HG03575 (cell line): ENCODE data around the gene DUSP16.

ENCODE experiments used
- ATAC-seq: cut with Tn5 transposase; IDR thresholded peaks from one replicate; pipeline ENCODE4 v1.9.1; 2021; ENCODE audit not compliant: unreplicated experiment, insufficient number of reproducible peaks, low FRiP score; ENCODE audit errors: extremely low read depth

The DUSP16 gene

DNA sequence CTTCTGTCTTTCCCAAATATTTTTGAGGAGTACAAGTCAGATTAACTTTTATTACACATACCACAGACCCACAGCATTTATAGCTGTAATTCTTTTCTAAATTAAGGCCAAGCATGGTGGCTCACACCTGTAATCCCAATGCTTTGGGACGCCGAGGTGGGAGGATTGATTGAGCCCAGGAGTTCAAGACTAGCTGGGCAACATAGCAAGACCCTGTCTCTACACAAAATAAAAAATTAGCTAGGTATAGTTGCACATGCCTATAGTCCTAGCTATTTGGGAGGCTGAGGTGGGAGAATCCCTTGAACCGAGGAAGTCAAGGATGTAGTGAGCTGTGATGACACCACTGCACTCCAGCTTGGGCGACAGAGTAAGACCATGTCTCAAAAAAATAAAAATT is 7.0 kb downstream of the DUSP16 start:
- ATAC-seq = no peak

DNA sequence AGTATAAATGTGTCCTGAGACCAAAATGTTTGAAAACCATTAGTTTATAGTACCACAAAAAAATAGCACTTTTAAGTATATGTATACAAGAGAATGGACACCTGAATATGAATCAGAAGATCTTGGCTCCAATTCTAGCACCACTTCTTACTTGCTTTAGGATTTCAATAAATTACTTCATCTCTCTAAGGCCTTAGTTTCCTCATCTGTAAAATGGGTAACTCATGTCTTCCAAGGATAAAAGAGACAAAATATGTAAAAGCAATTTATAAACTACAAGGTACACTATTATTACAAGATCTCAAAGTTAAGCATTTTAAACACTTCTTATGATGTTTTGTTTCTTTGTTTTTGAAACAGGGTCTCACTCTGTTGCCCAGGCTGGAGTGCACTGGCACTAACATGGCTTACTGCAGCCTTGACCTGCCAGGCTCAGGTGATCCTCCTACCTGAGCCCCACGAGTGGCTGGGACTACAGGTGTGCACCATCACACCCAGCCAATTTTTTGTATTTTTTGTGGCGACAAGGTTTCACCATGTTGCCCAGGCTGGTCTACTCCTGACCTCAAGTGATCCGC is 9.4 kb downstream of the DUSP16 start:
- no peak for ATAC-seq

DNA sequence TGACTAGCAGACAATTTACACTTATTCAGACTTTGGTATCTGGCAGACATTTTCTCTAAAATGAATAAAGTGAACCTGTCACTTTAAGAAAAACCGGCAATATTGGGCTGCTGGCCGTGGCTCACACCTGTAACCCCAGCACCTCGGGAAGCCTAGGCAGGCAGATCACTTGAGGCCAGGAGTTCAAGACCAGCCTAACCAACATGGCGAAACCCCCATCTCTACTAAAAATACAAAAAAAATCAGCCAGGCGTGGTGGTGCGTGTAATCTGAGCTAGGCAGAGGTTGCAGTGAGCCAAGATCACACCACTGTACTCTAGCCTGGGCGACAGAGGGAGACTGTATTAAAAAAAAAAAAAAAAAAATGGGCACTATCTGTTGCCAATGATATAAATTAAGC is 11.5 kb downstream of the DUSP16 start:
- no peak for ATAC-seq

DNA sequence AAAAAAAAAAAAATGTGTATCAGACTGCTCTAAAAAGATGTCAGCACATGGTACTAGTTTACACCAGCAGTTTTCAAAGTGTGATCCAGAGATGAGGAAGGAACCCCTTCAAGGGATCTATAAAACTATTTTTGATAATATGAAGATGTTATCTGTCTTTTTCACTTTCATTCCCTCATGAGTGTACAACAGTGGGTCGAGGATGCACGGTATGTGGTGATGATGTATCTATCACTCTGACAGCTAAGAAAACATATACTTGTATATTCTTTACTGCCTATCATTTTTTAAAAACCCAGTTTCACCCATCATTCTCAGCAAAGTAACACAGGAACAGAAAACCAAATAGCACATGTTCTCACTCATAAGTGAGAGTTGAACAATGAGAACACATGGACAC is 12.4 kb downstream of the DUSP16 start:
- ATAC-seq = no peak

DNA sequence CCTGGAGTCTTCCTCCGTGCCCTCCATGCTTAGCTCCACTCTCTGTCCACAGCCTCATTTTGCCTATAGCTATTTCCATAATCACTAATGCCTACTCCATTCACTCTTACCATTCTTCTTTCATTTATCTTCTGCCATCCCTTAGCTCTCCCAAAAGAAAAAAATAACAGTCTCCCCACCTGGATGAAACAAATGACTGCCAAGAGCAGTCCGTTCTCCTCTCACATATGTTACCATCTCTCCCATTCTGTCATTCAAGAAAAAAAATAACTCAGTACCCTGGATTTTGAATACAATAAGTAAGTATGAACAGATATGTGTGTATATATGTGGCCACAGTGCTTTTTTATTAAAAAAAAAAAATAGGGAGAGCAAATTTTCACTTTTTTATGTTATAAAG is 13.2 kb downstream of the DUSP16 start:
- ATAC-seq = no peak

DNA sequence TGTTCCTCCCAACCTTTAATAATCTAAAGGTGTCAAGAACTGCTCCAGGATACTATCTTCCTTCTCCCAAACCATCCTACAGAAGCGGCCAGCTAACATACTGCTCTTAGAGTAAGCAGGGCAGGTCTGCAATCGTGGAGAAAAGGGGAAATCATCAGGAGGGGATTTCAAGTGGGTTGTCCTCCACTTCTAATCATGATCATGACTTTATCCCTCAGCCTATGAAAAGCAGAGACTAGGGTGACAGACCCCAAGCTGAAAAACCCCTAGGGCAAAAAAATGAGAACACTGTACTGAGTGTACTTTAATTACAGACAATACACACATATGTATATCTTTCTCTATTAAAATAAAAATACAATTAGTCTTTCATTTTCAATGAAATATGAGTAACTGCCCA is 13.9 kb downstream of the DUSP16 start:
- no peak for ATAC-seq

DNA sequence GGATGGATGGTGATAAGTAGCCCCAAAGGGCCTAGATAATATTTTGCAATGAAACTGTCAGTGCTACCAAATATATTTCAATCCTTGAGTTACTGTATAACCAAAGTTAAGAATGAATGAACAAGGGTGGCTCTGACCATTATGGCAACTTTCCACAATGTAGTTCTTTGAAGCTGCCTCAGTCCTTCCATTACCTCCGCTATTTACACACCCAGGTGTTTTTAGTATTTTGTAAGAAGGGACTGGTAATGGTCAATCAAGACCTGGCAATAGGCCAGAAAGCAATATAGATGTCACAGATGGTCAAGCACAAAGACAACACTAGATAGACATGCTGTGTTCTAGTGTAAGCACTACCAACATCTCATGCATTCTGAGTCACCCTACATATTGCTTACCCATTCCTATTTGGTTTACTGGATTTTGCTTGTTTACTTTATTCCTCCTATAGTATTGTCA is 16.3 kb downstream of the DUSP16 start:
- no peak for ATAC-seq

DNA sequence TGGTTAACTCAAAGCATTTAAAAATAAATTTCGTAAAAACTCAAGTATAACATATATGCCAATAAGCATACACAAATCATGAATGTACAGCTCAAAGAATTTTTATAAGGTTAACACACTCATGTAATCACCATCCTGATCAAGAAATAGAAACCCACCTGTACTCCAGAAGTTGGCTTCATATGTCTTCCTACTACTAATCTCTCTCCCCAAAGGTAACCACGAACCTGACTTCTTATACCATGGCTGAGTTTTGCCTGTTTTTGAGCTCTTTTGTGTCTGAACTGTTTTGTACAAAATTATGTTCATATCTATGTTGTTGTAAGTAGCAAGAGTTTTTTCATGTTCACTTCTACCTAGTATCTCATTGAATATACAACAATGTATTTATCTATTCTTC is 18.7 kb downstream of the DUSP16 start:
- no peak for ATAC-seq

DNA sequence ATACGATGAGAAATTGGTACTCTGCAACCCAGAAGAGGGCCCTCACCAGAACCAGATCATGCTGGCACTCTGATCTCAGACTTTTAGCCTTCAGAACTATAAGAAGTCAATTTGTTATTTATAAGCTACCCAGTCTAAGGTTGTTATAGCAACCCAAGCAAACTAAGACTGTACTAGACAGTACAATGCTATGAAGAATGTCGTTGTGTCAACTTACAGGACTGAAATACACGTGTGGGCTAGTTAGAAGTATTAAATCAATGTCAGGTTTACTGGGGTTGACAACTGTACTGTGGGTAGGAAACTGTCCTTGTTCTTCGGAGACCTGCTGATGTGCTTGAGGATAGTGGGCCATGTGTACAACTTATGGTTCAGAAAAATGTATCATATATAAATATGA is 19.7 kb downstream of the DUSP16 start:
- no peak for ATAC-seq

DNA sequence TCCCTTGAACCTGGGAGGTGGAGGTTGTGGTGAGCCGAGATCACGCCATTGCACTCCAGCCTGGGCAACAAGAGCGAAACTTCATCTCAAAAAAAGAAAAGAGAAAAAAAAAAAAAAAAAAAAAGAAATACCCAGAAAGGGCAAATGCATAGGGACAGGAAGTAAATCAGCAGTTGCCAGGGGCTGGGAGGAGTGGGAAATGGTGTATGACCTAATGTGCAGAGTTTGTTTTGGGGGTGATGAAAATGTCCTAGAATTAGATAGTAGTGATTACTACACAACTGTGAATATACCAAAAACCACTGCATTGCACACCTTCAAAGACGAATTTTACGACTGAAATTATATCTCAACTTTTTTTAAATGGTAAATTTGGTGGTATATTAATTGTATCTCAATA is 20.4 kb downstream of the DUSP16 start:
- no peak for ATAC-seq

DNA sequence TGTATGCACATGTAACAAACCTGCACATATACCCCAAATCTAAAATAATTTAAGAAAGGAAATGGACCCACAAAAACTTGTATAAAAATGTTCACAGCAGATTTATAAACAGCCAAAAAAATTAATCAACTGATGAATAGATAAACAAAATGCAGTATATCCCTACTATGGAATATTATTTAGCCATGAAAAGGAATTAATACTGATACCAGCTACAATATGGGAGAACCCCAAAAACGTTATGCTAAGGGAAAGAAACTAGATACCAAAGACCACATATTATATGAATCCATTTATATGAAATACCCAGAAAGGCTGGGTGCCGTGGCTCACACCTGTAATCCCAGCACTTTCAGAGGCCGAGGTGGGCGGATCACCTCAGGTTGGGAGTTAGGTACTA is 20.9 kb downstream of the DUSP16 start:
- no peak for ATAC-seq

DNA sequence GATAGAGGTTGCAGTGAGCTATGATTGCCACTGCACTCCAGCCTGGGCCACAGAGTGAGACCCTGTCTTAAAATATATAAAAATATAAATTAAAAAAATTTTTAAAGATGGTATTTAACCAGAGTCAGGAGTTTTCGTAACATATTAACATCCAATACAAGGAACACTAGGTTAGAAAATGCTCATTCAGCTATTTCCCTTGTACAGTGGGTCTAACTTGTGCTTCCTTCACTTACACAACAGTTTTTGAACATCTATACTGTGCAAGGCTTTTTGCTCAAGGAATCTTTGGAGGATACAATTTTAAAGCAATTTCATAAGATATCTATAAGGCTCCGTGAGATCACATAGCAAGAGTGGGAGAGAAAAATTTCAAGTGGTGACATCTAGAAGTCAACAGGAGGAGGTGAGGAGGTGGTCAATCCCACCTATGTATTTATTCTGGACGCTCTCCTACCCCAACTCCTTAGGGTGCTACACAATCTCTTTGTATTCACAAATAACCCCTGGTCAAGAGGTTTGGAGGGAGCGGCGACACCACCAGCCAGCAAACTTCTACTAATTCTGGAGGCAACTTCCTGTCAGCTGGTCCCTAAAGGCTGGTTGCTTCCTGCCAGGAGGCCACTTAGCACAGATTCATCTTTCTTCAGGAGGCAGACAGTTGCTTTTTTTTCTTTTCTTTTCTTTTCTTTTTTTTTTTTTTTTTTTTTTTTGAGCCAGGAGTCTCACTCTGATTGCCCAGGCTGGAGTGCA is 22.2 kb downstream of the DUSP16 start:
- ATAC-seq = no peak

DNA sequence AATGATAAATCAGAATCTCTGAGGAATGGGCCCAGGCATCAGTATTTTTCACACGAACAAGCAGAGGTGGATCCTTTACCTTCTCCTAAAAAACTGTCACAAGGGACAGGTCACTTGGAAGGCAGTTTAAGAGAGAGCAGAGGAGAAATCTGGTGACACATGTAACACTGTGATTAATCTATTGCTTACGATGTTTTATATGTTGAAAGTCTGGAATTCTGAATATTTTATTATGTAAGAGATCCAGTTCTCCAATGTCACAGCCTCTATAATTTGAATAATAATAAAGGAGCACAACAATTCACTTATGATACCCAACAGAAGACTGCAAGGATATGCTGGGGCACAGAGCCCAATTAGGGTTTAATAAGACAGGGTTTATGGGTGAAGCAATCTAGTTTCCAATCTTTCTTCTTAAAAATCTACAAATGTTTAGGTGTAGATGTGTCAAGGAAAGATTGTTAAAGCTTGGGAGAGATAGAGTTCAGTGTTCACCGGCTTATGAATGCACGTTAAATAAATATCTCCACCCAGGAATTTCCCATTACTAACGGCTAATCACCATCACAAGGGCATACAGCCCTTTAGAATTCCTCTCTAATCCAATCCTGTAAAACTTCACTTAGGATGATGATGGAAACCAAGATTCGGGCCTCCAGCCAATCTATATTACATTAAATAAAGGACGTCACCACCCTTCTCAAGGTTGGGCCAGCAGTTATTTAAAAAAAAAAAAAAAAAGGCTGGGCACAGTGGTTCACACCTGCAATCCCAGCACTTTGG is 23.4 kb downstream of the DUSP16 start:
- ATAC-seq = no peak

DNA sequence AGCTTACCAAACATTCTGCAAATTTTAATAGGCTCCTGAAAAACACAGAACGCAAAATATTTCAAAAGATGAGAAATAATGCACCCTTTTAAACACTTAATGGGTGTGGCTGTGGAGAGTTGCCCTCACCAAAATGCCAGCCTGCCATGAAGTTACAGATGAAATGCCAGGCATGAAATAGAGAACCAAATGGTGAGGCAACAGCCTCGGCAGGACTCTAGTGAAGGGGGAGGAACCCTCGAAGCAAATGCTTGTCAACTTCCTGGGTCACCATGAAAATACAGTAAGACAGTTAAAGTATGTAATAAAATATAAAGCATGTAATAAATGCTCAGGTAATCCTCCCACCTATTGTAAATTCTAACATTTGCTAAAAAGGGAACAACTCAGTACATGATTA is 24.1 kb downstream of the DUSP16 start:
- ATAC-seq = no peak

DNA sequence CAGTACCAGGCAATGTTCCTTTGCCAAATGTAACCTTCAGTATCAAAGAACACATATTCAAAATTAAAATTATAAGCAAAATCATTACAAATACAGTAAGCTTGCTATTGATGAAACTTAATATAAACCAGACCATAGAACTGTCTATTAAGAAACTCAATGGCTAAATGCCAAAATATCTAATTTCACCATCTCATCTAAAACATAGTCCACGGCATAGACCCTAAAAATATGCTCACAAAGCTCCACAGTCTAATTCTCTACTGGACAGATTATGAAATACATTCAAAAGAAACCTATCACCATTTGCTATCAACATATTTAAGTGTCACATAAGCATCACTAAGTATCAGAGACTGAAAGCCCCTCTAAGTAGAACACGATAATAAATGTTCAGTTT is 25.2 kb downstream of the DUSP16 start:
- ATAC-seq = no peak

DNA sequence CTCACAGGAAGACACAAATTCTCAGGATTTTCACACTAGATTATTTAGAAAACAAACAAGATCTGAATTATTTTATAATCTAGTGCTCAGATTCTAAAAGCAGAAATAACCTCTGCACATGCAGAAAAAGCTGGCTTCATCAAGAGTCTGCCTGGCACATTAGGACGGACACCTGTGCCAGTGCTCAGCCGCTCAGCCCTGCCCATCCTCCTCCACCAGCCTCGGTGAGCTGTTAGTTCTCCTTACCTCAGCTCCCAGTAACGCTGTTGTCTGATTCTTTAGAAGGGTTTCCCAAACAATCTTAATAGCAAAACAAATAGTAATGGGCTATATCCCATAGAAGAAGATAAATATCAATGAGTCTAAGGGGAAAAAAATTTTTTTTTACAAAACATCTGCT is 27.7 kb downstream of the DUSP16 start:
- no peak for ATAC-seq

DNA sequence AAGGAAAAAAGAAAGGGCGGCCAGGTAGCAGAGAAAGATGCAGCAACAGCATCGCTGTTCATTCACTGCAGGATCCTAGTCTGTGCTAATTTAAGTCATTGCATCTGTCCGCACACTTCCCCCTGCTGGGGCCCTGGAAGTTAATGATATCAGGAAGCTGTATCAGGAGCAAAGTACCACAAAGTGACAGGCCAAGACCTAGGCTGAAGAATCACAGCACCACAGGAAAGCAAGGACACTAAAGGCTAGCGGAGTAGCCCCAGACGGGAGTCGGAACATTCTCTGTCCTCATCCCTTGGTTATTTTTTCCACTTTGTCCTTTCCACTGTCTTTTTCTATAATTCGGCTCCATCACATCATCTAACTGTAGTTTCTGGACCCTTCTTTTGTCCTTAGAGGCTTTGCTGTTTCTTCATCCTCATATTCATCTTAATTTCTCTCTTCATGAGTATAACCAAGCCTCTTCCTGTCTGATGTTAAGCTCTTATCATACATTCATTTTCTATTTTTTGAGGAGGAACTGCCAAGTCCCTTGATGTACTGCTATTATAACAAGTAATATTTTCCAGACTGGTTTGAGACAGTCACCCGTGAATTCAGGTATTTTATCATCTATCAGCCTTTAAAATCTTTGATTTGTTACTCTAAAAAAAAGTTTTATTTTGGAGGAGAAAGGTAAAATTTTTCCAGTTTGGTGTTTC is 28.3 kb downstream of the DUSP16 start:
- no peak for ATAC-seq

DNA sequence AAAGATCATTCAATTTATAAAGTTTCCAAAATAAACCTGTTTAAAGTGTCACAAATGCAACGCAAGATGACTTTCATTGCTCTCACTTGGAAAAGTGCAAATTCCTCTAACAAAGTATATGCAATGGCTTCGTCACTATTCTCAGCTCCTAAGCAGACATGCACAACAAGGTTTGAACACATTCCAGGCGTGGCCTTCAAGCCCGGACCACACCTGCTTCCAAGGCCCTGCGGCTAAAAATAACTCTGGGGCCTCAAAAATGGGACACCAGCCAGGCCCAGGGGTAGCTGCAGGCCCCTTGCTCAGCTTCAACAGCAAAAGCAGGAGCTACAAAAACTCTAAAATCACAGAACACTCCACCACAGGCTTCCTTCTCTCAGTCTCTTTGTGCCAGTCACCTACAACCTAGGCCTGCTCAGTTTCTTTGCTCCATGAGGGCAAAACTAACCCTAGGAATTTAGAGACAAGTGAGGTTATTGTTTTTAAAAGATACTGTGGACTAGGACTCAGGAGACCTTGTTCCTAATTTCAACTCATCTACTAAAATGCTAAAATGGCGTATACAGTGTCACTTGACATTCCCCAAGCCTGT is 29.3 kb downstream of the DUSP16 start:
- ATAC-seq = no peak

DNA sequence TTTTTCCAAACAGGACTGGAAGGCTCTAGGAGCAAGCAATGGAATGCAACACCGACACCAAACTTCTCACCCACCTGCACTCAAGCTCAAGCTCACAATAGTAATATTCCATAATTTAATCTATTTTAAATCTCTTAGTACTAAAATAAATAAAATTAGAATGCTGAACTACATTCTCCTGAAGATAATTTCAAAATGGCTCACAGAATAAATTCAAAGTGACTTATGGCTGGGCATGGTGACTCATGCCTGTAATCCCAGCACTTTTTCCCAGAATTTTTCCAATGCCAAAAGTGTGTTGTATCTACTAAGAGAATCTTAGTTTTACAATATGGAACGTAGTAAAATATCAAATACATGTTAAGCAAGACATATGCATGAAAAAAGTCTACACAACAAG is 31.5 kb downstream of the DUSP16 start:
- ATAC-seq = no peak
